Heart right ventricle (tissue), 16 donors: ENCODE measurements around the gene GPT2. TPM values are rescaled to one million over a fixed set of nuclear protein-coding genes. Genes with fewer than 3 reads are reported as not detected.
A peak's percentile ranks its signal among the peaks of the same experiment; 100 is the strongest.

ENCODE experiments used
- ATAC-seq, 8 donors: fragments of 200-7000 bp; cut with Tn5 transposase; one replicate each; pipeline ENCODE4 v1.9.1; 2020; ENCODE audit warnings: mild to moderate bottlenecking in 8 of 8, moderate library complexity in 8 of 8, moderate number of reproducible peaks in 1 of 8
- DNase-seq, 2 donors: peaks; one replicate each; pipeline ENCODE4 v3.0.0-alpha.2; 2020
- H3K27ac ChIP-seq, 10 donors: fragments of 200-600 bp; sonication (generic) in 2 of 10; one replicate each; pipeline versions ENCODE4 v1.5.0 to v1.8.0; 2020 to 2022; ENCODE audit warnings: mild to moderate bottlenecking in 3 of 10
- H3K27me3 ChIP-seq, 7 donors: fragments of 200-600 bp; one replicate each; pipeline ENCODE4 v1.8.0; 2021 to 2022; ENCODE audit warnings: mild to moderate bottlenecking in 2 of 7
- H3K36me3 ChIP-seq, 9 donors: fragments of 200-600 bp; sonication (generic) in 1 of 9; one replicate each; pipeline versions ENCODE4 v1.5.0 to v1.8.0; 2020 to 2022; ENCODE audit warnings: mild to moderate bottlenecking in 2 of 9
- H3K4me1 ChIP-seq, 9 donors: fragments of 200-600 bp; sonication (generic) in 1 of 9; one replicate each; pipeline versions ENCODE4 v1.5.0 to v1.8.0; 2020 to 2022; ENCODE audit warnings: mild to moderate bottlenecking in 4 of 9
- H3K4me3 ChIP-seq, 10 donors: fragments of 200-600 bp; sonication (generic) in 2 of 10; one replicate each; pipeline versions ENCODE4 v1.5.0 to v1.8.0; 2020 to 2022; ENCODE audit warnings: mild to moderate bottlenecking in 7 of 10, moderate library complexity in 2 of 10
- H3K9me3 ChIP-seq, 11 donors: fragments of 200-600 bp in 10 of 11; sonication (generic) in 2 of 11; one replicate each; pipeline versions ENCODE4 v1.5.0 to v1.8.0; 2013 to 2022; ENCODE audit warnings: mild to moderate bottlenecking in 2 of 11, control low read depth in 1 of 11, moderate library complexity in 1 of 11
- CTCF ChIP-seq, 9 donors: fragments of 200-600 bp; sonication (generic) in 2 of 9; IDR thresholded peaks; one replicate each; pipeline versions ENCODE4 v1.5.0 to v1.8.0; 2021 to 2022; ENCODE audit warnings: antibody characterized with exemption in 9 of 9, mild to moderate bottlenecking in 5 of 9, moderate library complexity in 1 of 9
- WGBS, 2 donors: extraction: QIAGEN DNeasy Blood & Tissue Kit; methylation state at CpG; one replicate each; pipeline ENCODE4 v1.1.7; 2013; ENCODE audit warnings: inconsistent platforms in 1 of 2; 5-methylcytosine and 5-hydroxymethylcytosine counted together
- intact Hi-C, 10 donors: fragments of 100-400 bp; cut with DNase I; formaldehyde crosslinking; loops; one replicate each; pipeline versions ENCODE4 v1.11.1 to v1.14.2; 2022
- polyA plus RNA-seq, 2 donors: library from polyadenylated mRNA; stranded (reverse); fragments of 200-250 nt; gene quantifications; one replicate each; pipeline ENCODE4 v1.2.3, GENCODE V29; 2013
- total RNA-seq, 10 donors: library from RNA; stranded (reverse); fragmentation: NEBNext Ultra II Directional in 3 of 10; extraction: Animal tissue kit (Norgen Biotek cat#: 25700) in 3 of 10; gene quantifications; one replicate each; pipeline versions ENCODE4 v1.2.1 to v1.2.4, GENCODE V29; 2021 to 2023
- donor health status: Arrhythmogenic right ventricular cardiomyopathy.
- donor health status: ischemic (EF 13 %, LVEDD 7.1; RV severe dilation, severe dysfunction).
- donor health status: healthy with polysubstance abuse.
- donor health status: DM: no; HTN: yes; CAD: no.
- donor health status: DM: no; HTN: no; CAD: no.
- donor health status: ischemic (EF 25% LVEDD 6.9; RV normal size, moderate dysfunction).
- donor health status: ischemic (EF 25% LVEDD 5.7; RV mildly dilated, moderate dysfunction).
- donor health status: healthy.
- donor health status: DM: yes; HTN: yes; CAD: no.
- donor health status: Ischemic cardiomyopathy.
- donor health status: ischemic (EF 35%, LVEDD 5.7; RV mildly dilated, moderate dysfunction).
- donor health status: nonischemic (EF 11% LVEDD 7.7; RV severe dilation, severe dysfunction).
- donor health status: DM: yes; HTN: yes; CAD: no.
- donor health status: PGD.
- donor health status: ischemic (EF 29% LVEDD 5.4; RV normal size, mild dysfunction).
- donor health status: nonischemic (EF 23%, LVEDD 6.1; RV moderate dilation, normal function).

The GPT2 gene
- total and polyA plus RNA-seq, 12 donors = 6.7 to 23.7 (median 17.3) TPM

GRCh38 chr16:46882940-46883307 lies 1.2 kb upstream of the GPT2 start:
- Histone ChIP-seq H3K4me3 (peak overlapping the region in 2 of 10 donors; percentile 89 to 94), H3K36me3 (no peaks in the 10 kb centered on the region), H3K27ac (no peak overlapping the region), H3K27me3 (peaks cover 0 to 4% (median 0%) of the 10 kb centered on the region in 7 donors), H3K9me3 (no peaks in the 10 kb centered on the region), H3K4me1 (peaks cover 0 to 26% (median 19%) of the 10 kb centered on the region in 9 donors)
- intact Hi-C loops = no loop called here
- ATAC-seq = no peak
- no peak for DNase-seq
- no peak for TF ChIP-seq CTCF (IDR thresholded peaks at IDR 0.05)
- WGBS, 2 donors = 79 to 83% methylated on average over 6 of the region's 6 CpGs

GRCh38 chr16:46883353-46883689 lies 841 bp upstream of the GPT2 start:
- Histone ChIP-seq H3K9me3 (no peaks in the 10 kb centered on the region), H3K27me3 (peaks cover 0 to 4% (median 0%) of the 10 kb centered on the region in 7 donors), H3K27ac (peak overlapping the region in 5 of 10 donors; percentile 27 to 67 (median 43)), H3K4me3 (peak overlapping the region; percentile 48 to 99 (median 86)), H3K36me3 (no peaks in the 10 kb centered on the region), H3K4me1 (peaks cover 0 to 26% (median 19%) of the 10 kb centered on the region in 9 donors)
- intact Hi-C loops = no loop called here
- 33 to 35% methylated on average over 10 of the region's 10 CpGs for WGBS, 2 donors
- TF ChIP-seq CTCF (IDR thresholded peaks at IDR 0.05) = no peak
- ATAC-seq (no peak), DNase-seq (no peak)

- ATAC-seq (peak in 3 of 8 donors; percentile 1 to 10 (median 2)), DNase-seq (no peak)
- H3K9me3 ChIP-seq = no peaks in the 10 kb centered on the region
- peak overlapping the region in 6 of 10 donors; percentile 12 to 51 (median 40) for H3K27ac ChIP-seq
- no peaks in the 10 kb centered on the region for H3K36me3 ChIP-seq
- intact Hi-C loops = no loop called here
- no peak for TF ChIP-seq CTCF (IDR thresholded peaks at IDR 0.05)
- 5% methylated on average over 72 of the region's 72 CpGs for WGBS, 2 donors
- H3K4me3 ChIP-seq = peak overlapping the region; percentile 48 to 99 (median 86)
- peaks cover 0 to 26% (median 19%) of the 10 kb centered on the region in 9 donors for H3K4me1 ChIP-seq
- no peaks in the 10 kb centered on the region for H3K27me3 ChIP-seq
These were observed 541 bp downstream of the GPT2 start for GRCh38 chr16:46884513-46885293.

- TF ChIP-seq CTCF (IDR thresholded peaks at IDR 0.05) = no peak
- ATAC-seq (peak in 1 of 8 donors; percentile 6), DNase-seq (no peak)
- Histone ChIP-seq H3K9me3 (no peaks in the 10 kb centered on the region), H3K27ac (peak overlapping the region in 4 of 10 donors; percentile 0 to 17 (median 10)), H3K4me1 (peaks cover 0 to 26% (median 19%) of the 10 kb centered on the region in 9 donors), H3K4me3 (no peak overlapping the region), H3K36me3 (no peaks in the 10 kb centered on the region), H3K27me3 (no peaks in the 10 kb centered on the region)
- intact Hi-C loops = no loop called here
- WGBS, 2 donors = 60 to 64% methylated on average over 12 of the region's 12 CpGs
These were observed 2.0 kb downstream of the GPT2 start for GRCh38 chr16:46885960-46886763.
